DMS53 (cell line): ENCODE measurements around the gene PALMD.

ENCODE experiments used
- DNase-seq: peaks from one replicate; lab custom pipeline; 2025; lab: John Stamatoyannopoulos, UW

Gene PALMD

GRCh38 chr1:99634971-99635624, 10.8 kb upstream of the PALMD start:
- DNase-seq, result no peak

GRCh38 chr1:99635664-99636063, 10.2 kb upstream of the PALMD start:
- no peak for DNase-seq

GRCh38 chr1:99636647-99637175, 9.2 kb upstream of the PALMD start:
- DNase-seq, result no peak

DNA sequence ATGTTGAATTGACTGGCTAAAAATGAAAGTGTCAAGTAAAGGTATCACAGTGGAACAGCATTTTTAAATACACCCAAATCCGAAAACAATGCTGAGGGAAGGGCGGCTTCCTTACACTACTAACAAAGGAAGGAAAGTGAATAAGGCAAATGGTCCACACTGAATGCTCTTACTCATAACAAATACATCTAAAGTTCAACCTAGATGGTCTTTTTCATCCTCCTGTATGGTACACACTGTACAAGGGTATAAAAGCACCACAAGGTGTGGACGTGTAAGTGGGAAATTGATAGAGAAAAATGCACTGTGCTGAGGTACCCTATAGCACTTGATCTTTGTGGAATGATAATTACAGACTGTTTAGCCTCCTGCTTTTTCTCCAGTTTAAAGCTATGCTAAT, 7.1 kb upstream of the PALMD start:
- DNase-seq, result no peak

DNA sequence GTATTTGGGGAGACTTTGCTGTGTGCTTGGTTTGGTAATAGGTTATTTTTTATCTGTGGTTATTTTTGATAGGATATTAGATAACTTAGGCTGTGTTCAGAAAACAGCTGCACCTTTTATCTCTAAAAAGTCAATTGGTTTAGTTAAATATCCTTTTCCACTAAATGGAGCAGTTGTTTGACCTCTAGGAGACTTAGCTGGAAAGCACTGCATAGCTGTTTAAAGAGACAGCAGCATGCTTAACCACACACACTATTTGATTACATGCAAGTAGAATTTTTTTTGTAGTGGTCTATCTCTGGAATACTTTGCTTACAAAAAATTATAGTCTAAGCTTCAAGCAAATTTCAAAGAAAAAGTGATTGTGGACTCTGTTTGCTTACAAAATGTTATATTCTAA, 6.5 kb upstream of the PALMD start:
- DNase-seq, result no peak

DNA sequence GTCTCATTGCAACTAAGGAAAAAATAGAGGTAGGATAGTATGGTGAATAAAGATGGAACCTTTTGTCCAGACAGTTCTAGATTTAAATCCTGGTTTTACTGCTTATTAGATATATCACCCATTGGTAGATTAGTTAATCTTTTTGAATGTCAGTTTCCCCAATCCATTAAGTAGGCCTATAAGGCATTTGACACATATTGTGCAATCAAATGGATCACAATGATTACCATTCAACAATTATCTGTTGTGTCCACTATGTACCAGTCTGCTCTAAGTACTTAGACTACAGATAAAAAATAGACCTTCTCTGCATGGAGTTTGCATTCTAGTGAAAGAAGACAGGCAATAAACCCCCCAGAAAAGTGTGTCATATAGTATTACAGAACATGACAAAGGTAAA, 6.0 kb upstream of the PALMD start:
- no peak for DNase-seq

- no peak for DNase-seq
These were observed 5.2 kb upstream of the PALMD start for GRCh38 chr1:99640672-99641071.

DNA sequence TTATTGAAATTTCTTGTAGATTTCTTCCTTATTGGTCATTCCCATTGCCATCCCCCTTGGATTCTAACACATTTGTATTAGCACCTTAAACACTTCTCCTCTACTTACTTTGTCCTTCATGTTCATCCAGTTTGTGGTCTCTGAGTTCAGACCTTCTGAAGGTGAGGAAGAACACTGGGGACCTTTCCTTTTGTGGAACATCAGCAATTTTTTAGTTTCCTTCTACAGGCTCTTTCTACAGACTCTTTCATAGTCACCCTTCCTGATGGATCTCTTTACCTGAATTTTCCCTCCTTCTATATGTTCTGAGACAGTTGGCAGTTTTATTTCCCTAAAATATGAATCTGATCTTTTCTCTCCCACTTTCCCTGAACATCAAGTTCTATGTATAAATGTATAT, 4.4 kb upstream of the PALMD start:
- DNase-seq, result no peak

DNA sequence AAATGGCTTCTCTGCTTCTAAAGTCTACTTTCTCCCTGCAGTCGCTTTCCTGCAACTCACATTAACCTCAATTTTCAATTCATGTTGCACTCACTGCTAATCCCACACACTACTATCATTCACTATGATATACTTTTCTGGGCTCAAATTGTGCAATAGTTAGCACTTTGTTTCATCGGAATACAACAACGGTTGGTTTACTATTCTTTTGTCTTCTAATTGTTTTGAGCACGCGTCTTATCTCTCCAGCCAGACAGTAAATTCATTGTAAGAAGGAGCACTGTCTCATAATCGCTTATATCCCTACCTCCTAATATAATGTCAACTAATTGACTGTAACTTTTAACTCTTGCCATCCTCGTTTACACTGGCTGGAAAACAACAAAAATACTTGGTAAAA, 3.9 kb upstream of the PALMD start:
- no peak for DNase-seq

GRCh38 chr1:99643021-99643779, 2.7 kb upstream of the PALMD start:
- no peak for DNase-seq

GRCh38 chr1:99644279-99645004, 1.5 kb upstream of the PALMD start:
- no peak for DNase-seq

DNA sequence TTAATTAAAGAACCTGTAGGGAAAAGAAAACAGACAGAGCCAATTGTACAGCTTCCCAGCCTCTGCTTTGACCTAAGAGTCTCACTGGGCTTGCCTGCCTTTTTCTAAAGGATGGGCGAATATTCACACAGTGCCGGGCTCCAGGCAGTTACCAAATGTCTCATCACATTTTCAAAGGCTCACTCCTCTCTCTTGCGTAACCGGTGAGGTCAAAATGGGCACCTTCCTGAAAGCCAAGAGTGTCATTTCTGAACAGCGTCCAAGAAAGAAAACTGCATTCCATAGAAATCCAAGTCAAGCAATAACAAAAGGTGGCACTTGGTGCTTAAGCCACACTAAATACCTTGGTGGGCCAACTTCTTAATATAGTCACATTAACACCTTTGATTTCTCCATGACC, 710 bp upstream of the PALMD start:
- DNase-seq, result peak; percentile 43

GRCh38 chr1:99646868-99647267, 955 bp downstream of the PALMD start:
- no peak for DNase-seq

- DNase-seq, result no peak
These were observed 1.6 kb downstream of the PALMD start for GRCh38 chr1:99647490-99647889.

- peak; percentile 74 for DNase-seq
These were observed 2.2 kb downstream of the PALMD start for GRCh38 chr1:99648107-99648506.

DNA sequence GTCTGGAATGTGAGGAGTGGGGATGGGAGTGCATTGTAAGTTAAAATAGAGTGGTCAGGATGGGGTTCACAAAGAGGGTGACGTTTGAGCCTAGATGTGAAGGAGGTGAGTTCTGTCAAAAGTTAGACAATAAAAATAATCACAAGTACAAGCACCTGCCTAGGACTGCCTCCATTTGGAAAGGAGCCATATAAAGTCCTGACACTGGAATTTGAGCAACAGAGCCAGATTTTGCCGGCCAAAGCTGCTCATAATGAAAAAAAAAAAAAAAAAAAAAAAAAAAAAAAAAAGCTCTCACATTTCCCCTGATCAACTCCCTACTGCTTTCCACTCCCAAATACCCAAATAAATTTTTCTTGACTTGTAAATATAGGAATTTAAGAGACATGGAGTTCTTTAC, 4.1 kb downstream of the PALMD start:
- DNase-seq, result no peak

- DNase-seq, result no peak
These were observed 5.0 kb downstream of the PALMD start for GRCh38 chr1:99650773-99651437.

DNA sequence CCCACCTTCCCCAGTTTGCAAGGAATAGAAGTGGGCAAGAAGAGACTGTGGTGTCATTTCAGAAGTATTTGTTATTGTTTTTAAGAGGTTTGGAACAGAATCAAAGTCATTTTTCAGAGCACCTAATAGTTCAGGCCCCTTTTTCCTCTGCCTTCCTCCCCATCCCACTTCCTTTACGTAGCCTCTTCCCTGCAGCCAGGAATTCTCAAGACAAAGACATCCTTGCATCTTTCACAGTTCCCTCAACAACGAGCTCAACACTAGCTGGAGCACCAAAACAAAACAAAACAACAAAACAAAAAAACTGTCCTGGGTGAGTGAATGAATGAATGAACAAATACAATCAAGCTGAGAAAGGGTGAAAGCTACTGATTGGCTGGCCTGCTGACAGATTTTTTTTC, 7.0 kb downstream of the PALMD start:
- no peak for DNase-seq

DNA sequence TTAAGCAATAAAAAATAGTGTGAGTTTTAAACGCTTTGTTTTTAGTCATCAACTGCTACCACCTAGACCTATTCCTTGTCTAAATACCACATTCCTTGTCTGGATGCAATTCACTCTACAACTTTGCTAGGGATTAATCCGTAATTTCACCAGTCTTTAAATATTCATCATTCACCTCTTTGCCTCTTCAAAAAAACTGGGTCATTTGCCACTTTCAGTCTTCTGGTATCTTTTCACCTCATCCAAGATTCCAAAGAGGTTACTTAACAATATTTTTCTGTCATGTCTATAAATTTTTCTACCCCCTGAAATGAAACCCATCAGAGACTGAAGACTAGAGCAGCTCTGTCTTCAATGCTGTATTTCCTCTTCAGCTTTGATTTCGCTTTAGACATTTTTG, 9.5 kb downstream of the PALMD start:
- no peak for DNase-seq

- DNase-seq, result no peak
These were observed 10.8 kb downstream of the PALMD start for GRCh38 chr1:99656701-99657100.

GRCh38 chr1:99657213-99658030, 11.5 kb downstream of the PALMD start:
- no peak for DNase-seq

DNA sequence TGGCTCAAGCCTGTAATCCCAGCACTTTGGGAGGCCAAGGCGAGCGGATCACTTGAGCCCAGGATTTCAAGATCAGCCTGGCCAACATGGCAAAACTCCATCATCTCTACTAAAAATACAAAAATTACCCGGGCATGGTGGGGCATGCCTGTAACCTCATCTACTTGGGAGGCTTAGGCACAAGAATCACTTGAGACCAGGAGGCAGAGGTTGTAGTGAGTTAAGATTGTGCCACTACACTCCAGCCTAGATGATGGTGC, 12.0 kb downstream of the PALMD start:
- no peak for DNase-seq
